NCI-H1092 (cell line): ENCODE data around the gene CYP1A2.
"Not testable (repeated sequence)": the region's sequence is repeated elsewhere in the genome, so short reads cannot be mapped to it uniquely, and the experiment has no call there.

Experiments used
- DNase-seq: peaks from one replicate; lab custom pipeline; 2025; lab: John Stamatoyannopoulos, UW

CYP1A2 gene

GRCh38 chr15:74738239-74738638 lies 10.4 kb upstream of the CYP1A2 start:
- not testable (repeated sequence) for DNase-seq

- no peak for DNase-seq
Observed at GRCh38 chr15:74742422-74742821, 6.2 kb upstream of the CYP1A2 start.

GRCh38 chr15:74746389-74746788 lies 2.3 kb upstream of the CYP1A2 start:
- DNase-seq, result no peak

- no peak for DNase-seq
Observed at GRCh38 chr15:74749832-74750231, 1.2 kb downstream of the CYP1A2 start.

- no peak for DNase-seq
Observed at GRCh38 chr15:74750751-74751150, 2.1 kb downstream of the CYP1A2 start.

- DNase-seq, result no peak
Observed at GRCh38 chr15:74752011-74752410, 3.4 kb downstream of the CYP1A2 start.

- DNase-seq, result no peak
Observed at GRCh38 chr15:74752531-74752930, 3.9 kb downstream of the CYP1A2 start.

- no peak for DNase-seq
Observed at GRCh38 chr15:74754593-74755215, 6.1 kb downstream of the CYP1A2 start.

GRCh38 chr15:74758736-74759135 lies 10.1 kb downstream of the CYP1A2 start:
- DNase-seq, result no peak

GRCh38 chr15:74762791-74763150 lies 14.1 kb downstream of the CYP1A2 start:
- no peak for DNase-seq

- no peak for DNase-seq
Observed at GRCh38 chr15:74763416-74763815, 14.8 kb downstream of the CYP1A2 start.

GRCh38 chr15:74767167-74768098 lies 18.8 kb downstream of the CYP1A2 start:
- DNase-seq, result no peak

GRCh38 chr15:74768099-74768770 lies 19.6 kb downstream of the CYP1A2 start:
- DNase-seq, result no peak

- peak; percentile 18 for DNase-seq
Observed at GRCh38 chr15:74768771-74769342, 20.2 kb downstream of the CYP1A2 start.

- DNase-seq, result no peak
Observed at GRCh38 chr15:74769463-74770025, 20.9 kb downstream of the CYP1A2 start.

- DNase-seq, result no peak
Observed at GRCh38 chr15:74770211-74770903, 21.7 kb downstream of the CYP1A2 start.

GRCh38 chr15:74773329-74773728 lies 24.7 kb downstream of the CYP1A2 start:
- no peak for DNase-seq

- DNase-seq, result no peak
Observed at GRCh38 chr15:74773731-74774252, 25.1 kb downstream of the CYP1A2 start.

GRCh38 chr15:74775132-74775562 lies 26.5 kb downstream of the CYP1A2 start:
- no peak for DNase-seq

- no peak for DNase-seq
Observed at GRCh38 chr15:74775894-74776293, 27.2 kb downstream of the CYP1A2 start.
